ENCODE measurements around the gene PKHD1.

PKHD1 gene

DNA sequence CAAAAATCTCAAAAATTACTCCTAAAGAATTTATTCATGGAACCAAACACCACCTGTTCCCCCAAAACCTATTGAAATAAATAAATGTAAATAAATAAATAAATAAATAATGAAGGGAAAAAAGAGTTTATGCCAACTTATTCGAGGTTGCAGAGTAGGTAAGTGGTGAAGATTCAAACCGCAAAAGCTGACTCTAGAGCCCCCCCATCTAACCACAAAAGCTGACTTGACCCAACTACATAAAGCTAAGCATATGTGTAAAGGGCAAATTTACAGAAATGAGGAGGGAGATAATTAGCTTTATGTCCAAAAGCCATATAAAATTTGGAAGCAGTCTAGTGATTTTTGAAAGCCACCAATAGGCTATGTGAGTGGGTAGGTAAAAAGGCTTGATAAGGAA lies 486.9 kb downstream of the PKHD1 start:
- DNase-seq, result no peak

DNA sequence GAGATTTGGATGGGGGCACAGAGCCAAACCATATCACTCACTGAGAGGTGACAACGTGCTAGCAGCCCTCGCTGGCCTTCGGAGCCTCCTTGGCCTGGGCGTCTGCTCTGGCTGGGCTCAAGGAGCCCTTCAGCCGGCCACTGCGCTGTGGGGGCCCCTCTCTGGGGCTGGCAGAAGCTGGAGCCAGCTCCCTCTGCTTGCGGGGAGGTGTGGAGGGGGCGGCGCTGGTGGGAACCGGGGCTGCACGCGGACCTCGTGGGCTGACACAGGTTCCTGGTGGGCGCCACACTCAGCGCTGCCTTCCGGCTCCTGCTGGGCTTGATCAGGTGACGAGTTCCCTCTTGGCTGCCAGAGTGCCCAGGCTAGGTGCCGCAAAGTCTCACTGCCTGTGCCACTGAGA lies 489.2 kb downstream of the PKHD1 start:
- DNase-seq, result no peak

DNA sequence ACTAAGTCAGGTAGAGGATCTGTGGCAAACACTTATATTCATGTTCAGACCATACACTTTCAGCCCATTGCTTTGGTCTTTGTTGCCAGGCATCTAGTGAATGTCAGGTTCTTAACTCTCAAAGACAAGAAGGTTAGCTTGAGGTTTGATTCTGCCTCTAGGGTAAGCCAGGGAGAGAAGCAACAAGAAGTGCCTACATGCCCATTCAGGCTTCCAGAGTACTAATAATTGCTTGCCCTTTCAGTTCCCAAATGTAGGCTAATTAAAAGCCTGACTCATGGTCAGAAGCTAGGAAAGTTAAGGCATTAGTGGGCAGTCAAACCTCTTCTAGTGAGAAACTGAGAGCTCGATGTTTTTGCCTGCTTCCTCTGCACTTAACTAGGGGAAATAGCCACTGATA lies 492.4 kb downstream of the PKHD1 start:
- no peak for DNase-seq

DNA sequence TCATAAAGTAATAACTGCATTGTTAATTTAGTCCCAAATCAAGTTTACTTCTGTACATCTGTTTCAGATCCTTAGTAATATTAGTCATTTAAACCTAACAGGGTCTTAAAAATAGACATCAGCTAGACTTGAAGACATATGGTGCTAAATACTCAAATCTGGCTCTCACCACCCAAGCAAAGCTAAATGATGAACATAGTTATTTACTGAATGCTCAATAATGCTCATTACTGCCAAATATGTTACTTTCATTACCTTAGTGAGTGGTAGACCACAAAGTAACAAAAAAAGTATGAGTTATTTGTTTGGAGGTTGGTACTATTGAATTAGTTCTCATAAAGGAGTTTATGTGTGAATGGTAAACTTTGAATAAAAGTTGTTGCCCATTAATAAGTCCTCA lies 502.1 kb downstream of the PKHD1 start:
- no peak for DNase-seq

DNA sequence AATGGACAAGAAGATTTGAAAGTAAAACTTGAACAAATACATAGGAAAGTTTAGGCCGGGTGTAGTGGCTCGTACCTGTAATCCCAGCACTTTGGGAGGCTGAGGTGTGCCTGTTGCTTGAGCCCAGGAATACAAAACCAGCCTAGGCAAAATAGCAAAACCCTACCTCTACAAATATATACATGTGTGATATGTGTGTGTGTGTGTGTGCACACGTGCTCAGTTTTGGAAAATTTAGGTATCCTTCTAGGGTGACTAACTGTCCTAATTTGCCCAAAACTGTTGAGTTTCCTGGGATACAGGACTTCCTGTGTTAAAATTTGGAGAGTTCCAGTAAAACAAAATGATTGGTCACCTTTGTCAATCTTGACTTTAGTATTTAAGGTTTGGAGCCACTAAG lies 503.2 kb downstream of the PKHD1 start:
- DNase-seq, result no peak

DNA sequence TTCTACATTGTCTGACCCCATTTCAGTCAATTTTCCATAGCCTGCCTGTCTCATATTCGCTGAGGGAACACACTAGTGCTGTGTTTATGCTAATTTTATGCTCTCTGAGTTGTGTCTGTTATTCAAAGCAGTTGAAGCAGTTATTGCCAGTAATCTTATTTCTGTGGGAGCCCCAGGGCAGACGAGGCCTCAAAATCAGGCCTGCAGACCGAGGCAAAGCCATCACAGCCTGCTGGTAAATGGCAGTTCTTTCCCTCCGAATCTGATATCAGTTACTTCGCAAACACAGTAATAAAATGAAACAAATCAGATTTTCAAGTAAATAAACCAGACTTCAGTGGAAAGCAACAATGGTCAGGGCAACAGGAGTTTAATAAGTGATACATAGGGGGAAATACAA lies 508.4 kb downstream of the PKHD1 start:
- no peak for DNase-seq

DNA sequence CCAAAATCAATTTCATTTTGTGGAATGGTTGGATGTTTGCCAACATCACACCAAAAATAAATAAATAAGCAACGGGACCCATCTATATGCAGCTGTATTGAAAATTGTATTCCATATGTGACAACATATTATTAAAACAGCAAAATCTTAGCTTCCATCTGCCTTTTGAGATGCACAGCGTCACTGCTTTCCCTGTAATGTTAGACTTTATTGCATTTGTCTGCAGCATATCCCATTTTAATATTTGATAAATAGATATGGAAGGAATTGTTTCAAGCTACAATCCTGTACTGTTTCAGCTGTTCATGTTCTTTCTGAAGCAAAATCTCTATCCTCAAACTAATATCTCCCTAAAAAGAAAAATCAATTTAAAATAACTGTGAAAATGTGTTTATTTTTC lies 509.1 kb downstream of the PKHD1 start:
- no peak for DNase-seq

DNA sequence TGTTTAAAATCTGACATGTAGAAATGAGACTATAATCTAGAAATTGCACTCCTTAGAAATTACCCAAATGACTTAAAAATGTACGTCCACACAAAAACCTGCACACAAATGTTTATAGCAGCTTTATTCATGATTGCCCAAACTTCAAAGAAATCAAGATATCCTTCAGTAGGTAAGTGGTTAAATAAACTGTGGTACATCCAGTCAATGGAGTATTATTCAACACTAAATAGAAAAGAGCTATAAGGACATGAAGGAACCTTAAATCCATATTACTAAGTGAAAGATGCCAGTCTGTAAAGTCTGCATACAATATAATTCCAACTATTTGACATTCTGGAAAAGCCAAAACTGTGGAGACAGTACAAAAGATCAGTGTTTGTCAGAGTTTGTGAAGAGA lies 513.4 kb downstream of the PKHD1 start:
- DNase-seq, result no peak

DNA sequence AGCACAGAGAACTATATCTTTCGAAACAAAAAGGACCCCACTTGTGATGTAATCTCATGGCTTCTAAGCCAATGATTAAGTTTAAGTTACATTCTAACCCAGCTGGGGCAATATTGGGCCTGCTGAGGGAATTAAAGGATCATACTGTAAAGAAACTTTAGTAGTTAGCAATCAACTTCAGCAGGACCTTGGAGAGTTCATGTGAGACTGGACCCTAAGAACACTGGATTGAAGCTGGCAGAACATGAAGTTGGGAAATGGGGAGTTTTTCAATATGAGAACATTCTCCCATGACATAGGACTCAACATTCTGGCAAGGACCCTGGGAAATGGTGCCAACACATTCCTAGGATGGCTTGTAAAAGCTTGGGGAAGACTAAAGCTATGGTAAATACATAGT lies 516.2 kb downstream of the PKHD1 start:
- no peak for DNase-seq

DNA sequence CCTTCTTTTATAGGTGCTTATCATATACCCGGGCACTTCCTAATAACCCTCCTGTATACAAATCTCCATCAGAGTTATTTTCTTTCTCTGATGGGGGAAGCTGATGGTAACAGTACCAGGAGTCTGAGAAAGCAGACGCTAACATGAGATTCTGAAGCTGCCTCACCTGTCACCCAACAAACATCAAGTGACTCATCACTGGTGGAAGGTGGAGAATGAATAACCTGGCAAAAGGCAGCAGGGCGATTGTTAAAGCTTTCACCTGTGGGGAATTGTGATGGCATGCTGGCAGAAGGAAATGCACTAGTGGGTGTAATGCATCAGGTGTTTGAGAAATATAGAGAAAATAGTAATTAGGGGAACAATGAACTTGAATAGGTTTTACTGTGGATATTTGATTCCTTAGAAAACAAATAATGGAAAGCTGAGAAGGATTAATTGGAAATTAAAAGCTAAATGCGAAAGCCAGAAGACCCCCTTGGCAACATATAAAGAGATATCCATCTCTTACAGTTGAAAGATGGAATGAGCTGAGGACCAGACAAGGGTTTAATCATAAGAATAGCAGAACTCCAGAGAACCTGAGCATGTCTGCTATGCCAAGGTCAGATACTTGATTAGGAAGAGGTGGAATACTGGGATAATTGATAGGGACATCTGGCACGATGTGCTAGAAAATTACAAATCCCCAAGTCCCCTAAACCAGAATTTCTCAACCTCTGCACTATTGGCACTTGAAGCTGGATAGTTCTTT lies 517.1 kb downstream of the PKHD1 start:
- no peak for DNase-seq

DNA sequence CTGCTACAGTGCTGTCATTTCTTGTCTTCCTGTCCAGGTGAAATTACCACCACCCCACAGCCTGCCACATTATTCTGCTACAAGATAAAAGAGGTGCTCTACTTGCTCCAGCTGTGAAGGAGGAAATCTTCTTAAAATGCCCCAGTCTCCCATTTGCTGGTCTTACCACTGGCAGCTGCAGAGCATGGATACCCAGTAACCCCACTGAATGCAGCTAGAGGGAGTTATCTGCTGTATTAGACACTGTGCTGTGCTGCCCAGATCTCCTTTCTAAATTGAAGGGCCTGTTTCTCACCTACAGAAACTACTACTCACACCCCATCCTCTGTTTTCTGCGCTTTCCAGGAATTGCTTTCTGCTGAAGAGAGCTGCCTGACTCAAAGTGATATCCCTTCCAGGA lies 517.8 kb downstream of the PKHD1 start:
- no peak for DNase-seq

DNA sequence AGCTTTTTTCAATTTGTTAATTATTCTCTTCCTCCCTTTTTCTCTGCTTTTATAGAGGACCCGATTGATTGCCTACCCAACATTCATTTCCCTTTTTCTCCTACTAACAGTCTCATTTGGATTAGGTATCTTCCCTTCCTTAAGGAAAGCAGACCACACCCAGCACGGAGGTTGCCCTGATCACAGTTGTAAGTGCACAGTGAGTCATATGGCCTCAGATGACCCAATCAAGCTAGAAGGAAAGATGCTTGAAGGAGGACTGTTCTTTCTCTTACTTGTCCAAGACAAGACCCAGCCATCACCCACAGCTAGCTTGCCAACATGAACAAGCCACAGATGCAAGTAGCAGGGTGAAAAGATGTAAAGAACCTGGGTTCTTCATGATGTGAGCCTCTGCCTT lies 518.6 kb downstream of the PKHD1 start:
- no peak for DNase-seq

DNA sequence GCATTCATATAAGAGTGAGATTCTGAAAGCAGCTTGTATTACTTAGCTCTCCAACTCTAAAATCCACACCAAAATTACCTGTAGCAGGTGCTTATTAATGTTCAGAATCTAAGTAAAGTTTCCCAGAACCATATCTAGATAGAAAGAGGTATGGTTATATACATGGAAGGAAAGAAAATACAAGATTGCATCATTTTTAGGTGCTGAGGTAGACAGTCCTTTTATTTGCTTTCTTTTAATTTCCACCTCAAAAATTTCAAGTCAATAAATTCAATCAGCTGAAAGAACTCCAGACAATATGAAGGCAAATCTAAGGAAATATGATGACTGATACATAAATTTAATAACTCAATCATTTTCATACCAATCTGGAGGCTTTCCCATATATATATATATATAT lies 521.9 kb downstream of the PKHD1 start:
- DNase-seq, result no peak
